Calu3 (cell line): ENCODE results near the gene RASL10B. TPM values are rescaled to one million over a fixed set of nuclear protein-coding genes. Genes with fewer than 3 reads are reported as not detected.

Experiments used
- BruUV-seq: library from RNA; stranded (reverse); fragments of 400-500 nt; replicated peaks from 2 replicates; lab custom pipeline; 2021; lab: Mats Ljungman, UMichigan
- CTCF ChIA-PET: fragments of 300-600 bp; sonication (Branson Sonifier 250); formaldehyde crosslinking; loops from one replicate; lab custom pipeline; 2022; ENCODE audit warnings: antibody characterized with exemption; lab: Charles Lee
- DNase-seq: peaks from one replicate; pipeline ENCODE4 v3.0.0; 2022
- H3K27ac Mint-ChIP-seq: one replicate; pipeline ENCODE4 v1.8.0; 2022; ENCODE audit warnings: mixed read lengths; ENCODE audit not compliant: unreplicated experiment
- H3K27me3 Mint-ChIP-seq: one replicate; pipeline ENCODE4 v1.8.0; 2022; ENCODE audit warnings: mixed read lengths; ENCODE audit not compliant: unreplicated experiment
- H3K36me3 Mint-ChIP-seq: one replicate; pipeline ENCODE4 v1.8.0; 2022; ENCODE audit warnings: mild to moderate bottlenecking, moderate library complexity, mixed read lengths; ENCODE audit not compliant: insufficient read depth, unreplicated experiment
- H3K4me1 Mint-ChIP-seq: one replicate; pipeline ENCODE4 v1.8.0; 2022; ENCODE audit warnings: mild to moderate bottlenecking, low read depth, mixed read lengths; ENCODE audit not compliant: unreplicated experiment
- H3K4me3 Mint-ChIP-seq: one replicate; pipeline ENCODE4 v1.8.0; 2022; ENCODE audit warnings: mild to moderate bottlenecking, low read depth, moderate library complexity, mixed read lengths; ENCODE audit not compliant: unreplicated experiment
- H3K9me3 Mint-ChIP-seq: one replicate; pipeline ENCODE4 v1.8.0; 2022; ENCODE audit warnings: low read depth, mixed read lengths; ENCODE audit not compliant: unreplicated experiment
- intact Hi-C: fragments of 100-400 bp; cut with micrococcal nuclease; formaldehyde crosslinking; loops from one replicate; pipeline ENCODE4 v1.10.0; 2022; ENCODE audit not compliant: unreplicated experiment
- total RNA-seq: library from RNA; stranded (reverse); gene quantifications from 2 replicates; pipeline ENCODE4 v1.2.3, GENCODE V29; 2022
- TF ChIP-seq, protein P1 (sequence below): fragments of 200-600 bp; IDR thresholded peaks from one replicate; pipeline ENCODE4 v1.8.0; 2022; ENCODE audit warnings: antibody characterized with exemption; ENCODE audit not compliant: unreplicated experiment

RASL10B gene
- total RNA-seq, 1 experiment from 2014 or later, result 1.4 TPM

DNA sequence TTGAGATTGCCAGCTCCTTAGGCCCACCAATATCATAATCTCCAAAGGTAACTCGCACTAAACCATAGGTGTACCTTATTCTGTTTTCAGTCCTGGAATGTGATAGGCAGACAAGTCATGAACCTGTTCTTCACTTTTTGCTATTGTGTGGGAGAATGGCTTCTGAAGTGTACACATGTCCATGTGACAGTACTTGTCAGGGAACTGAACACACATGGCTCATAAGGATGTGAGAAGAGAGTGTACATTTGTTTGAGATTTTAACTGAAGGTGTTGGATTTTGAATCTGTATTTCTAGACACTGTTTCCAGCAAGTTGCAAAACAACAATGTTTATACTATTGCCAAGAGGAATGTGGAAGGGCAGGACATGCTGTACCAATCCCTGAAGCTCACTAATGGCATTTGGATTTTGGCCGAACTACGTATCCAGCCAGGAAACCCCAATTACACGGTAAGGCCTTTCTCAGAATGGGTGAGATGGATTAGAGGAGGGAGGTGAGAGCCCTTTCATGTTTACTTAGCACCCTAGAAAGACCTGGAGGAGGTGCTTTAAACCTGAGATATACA is 14.5 kb upstream of the RASL10B start:
- no peaks in the 10 kb centered on the region for H3K27me3 Mint-ChIP-seq
- BruUV-seq, result no TSS peak
- no peaks in the 10 kb centered on the region for H3K4me1 Mint-ChIP-seq
- no peaks in the 10 kb centered on the region for H3K9me3 Mint-ChIP-seq
- no peak overlapping the region for H3K27ac Mint-ChIP-seq
- no peak for DNase-seq
- no peak overlapping the region for H3K4me3 Mint-ChIP-seq
- H3K36me3 Mint-ChIP-seq, result peaks cover 26% of the 10 kb centered on the region
- intact Hi-C loops, result no loop called here
- CTCF ChIA-PET, result no interaction called here
- TF ChIP-seq, protein P1, sequence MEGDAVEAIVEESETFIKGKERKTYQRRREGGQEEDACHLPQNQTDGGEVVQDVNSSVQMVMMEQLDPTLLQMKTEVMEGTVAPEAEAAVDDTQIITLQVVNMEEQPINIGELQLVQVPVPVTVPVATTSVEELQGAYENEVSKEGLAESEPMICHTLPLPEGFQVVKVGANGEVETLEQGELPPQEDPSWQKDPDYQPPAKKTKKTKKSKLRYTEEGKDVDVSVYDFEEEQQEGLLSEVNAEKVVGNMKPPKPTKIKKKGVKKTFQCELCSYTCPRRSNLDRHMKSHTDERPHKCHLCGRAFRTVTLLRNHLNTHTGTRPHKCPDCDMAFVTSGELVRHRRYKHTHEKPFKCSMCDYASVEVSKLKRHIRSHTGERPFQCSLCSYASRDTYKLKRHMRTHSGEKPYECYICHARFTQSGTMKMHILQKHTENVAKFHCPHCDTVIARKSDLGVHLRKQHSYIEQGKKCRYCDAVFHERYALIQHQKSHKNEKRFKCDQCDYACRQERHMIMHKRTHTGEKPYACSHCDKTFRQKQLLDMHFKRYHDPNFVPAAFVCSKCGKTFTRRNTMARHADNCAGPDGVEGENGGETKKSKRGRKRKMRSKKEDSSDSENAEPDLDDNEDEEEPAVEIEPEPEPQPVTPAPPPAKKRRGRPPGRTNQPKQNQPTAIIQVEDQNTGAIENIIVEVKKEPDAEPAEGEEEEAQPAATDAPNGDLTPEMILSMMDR, result no peak

DNA sequence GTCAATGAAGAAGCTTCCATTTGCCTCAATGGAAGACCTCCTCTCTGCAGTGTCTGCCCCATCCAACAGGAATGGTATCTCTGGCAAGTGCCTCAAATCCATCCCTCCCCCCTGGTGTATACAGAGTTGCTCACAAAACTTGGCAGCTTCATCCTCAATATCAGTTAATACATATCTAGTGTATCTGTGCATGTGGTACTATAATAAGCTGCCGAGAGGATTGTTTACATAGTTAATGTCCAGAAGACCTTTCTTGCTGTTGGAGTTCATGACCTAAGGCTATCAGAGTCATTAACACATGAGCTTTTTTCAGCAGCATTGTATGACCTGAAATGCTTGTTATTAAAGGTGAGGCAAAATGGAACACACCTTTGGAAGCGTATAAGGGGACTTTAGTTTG is 14.0 kb upstream of the RASL10B start:
- Mint-ChIP-seq H3K27ac (no peak overlapping the region), H3K36me3 (peaks cover 23% of the 10 kb centered on the region), H3K9me3 (no peaks in the 10 kb centered on the region), H3K4me1 (no peaks in the 10 kb centered on the region), H3K27me3 (no peaks in the 10 kb centered on the region), H3K4me3 (no peak overlapping the region)
- no peak for DNase-seq
- CTCF ChIA-PET, result no interaction called here
- no TSS peak for BruUV-seq
- intact Hi-C loops, result no loop called here
- TF ChIP-seq, protein P1, result no peak

DNA sequence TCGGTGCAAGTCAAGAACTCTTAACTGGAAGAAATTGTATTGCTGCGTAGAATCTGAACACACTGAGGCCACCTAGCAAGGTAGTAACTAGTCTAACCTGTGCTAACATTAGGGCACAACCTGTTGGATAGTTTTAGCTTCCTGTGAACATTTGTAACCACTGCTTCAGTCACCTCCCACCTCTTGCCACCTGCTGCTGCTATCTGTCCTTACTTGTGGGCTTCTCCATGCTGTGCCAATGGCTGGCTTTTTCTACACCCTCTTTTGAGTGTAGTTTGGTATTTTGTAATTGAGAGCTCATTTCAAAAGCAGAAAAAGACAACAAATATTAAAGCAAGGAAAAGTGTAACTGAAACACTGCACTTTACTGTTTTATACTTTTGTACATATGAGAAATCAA is 7.7 kb upstream of the RASL10B start:
- no peaks in the 10 kb centered on the region for H3K9me3 Mint-ChIP-seq
- H3K4me3 Mint-ChIP-seq, result no peak overlapping the region
- TF ChIP-seq, protein P1, result no peak
- CTCF ChIA-PET, result no interaction called here
- H3K27me3 Mint-ChIP-seq, result no peaks in the 10 kb centered on the region
- intact Hi-C loops, result no loop called here
- DNase-seq, result no peak
- no TSS peak for BruUV-seq
- peaks cover 21% of the 10 kb centered on the region for H3K36me3 Mint-ChIP-seq
- H3K27ac Mint-ChIP-seq, result no peak overlapping the region
- no peaks in the 10 kb centered on the region for H3K4me1 Mint-ChIP-seq

DNA sequence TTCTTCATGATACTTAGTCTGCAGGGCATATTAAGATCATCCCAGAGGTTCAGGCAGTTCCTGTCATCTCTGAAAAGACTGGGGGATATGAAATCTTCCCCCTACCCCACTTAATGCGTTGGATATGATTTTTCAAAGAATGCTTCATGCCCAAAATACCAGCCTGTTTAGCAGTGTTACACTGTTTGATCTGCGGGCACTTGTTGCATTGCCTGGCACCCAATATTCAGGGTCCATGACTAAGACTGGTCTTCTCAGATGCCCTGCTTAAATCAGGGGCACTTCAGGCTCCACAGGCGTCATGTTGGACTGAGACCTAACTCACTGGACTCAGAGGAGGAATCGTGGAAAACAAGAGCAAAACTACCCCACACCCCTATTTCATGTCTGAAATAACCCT is 6.4 kb upstream of the RASL10B start:
- no peaks in the 10 kb centered on the region for H3K4me1 Mint-ChIP-seq
- no peak overlapping the region for H3K4me3 Mint-ChIP-seq
- TF ChIP-seq, protein P1, result no peak
- BruUV-seq, result no TSS peak
- peaks cover 21% of the 10 kb centered on the region for H3K36me3 Mint-ChIP-seq
- CTCF ChIA-PET, result no interaction called here
- H3K27me3 Mint-ChIP-seq, result no peaks in the 10 kb centered on the region
- H3K27ac Mint-ChIP-seq, result no peak overlapping the region
- intact Hi-C loops, result no loop called here
- no peak for DNase-seq
- H3K9me3 Mint-ChIP-seq, result no peaks in the 10 kb centered on the region
